Liver (tissue), 9 donors: ENCODE measurements around the gene RHOT2. TPM values are rescaled to one million over a fixed set of nuclear protein-coding genes. Genes with fewer than 3 reads are reported as not detected.
A peak's percentile ranks its signal among the peaks of the same experiment; 100 is the strongest.

ENCODE experiments used
- DNase-seq: peaks from one replicate; pipeline ENCODE4 v3.0.0-alpha.2; 2017; ENCODE audit warnings: low spot score
- H3K27ac ChIP-seq, 2 donors: one replicate each; pipeline ENCODE4 v1.7.0; 2013; ENCODE audit warnings: inconsistent platforms in 2 of 2, low read length in 2 of 2, control low read depth in 1 of 2, low read depth in 1 of 2, mild to moderate bottlenecking in 1 of 2
- H3K27me3 ChIP-seq, 4 donors: one replicate each; pipeline versions ENCODE4 v1.6.1 to v1.7.0; 2013; ENCODE audit warnings: low read length in 3 of 4, inconsistent platforms in 1 of 4, mild to moderate bottlenecking in 1 of 4, moderate library complexity in 1 of 4; ENCODE audit not compliant: control insufficient read depth in 4 of 4, insufficient read depth in 4 of 4
- H3K36me3 ChIP-seq, 4 donors: one replicate each; pipeline versions ENCODE4 v1.6.1 to v1.7.0; 2013; ENCODE audit warnings: low read length in 3 of 4, mild to moderate bottlenecking in 3 of 4, low read depth in 1 of 4, moderate library complexity in 1 of 4; ENCODE audit not compliant: control insufficient read depth in 4 of 4, insufficient read depth in 3 of 4
- H3K4me1 ChIP-seq, 4 donors: one replicate each; pipeline versions ENCODE4 v1.6.1 to v1.7.0; 2013; ENCODE audit warnings: low read length in 3 of 4, mild to moderate bottlenecking in 3 of 4, moderate library complexity in 1 of 4; ENCODE audit not compliant: control insufficient read depth in 4 of 4, insufficient read depth in 4 of 4
- H3K4me3 ChIP-seq, 3 donors: one replicate each; pipeline versions ENCODE4 v1.6.1 to v1.7.0; 2013; ENCODE audit warnings: low read length in 3 of 3, control low read depth in 1 of 3, low read depth in 1 of 3, mild to moderate bottlenecking in 1 of 3
- H3K9ac ChIP-seq, 2 donors: one replicate each; pipeline ENCODE4 v1.7.0; 2013; ENCODE audit warnings: low read length in 2 of 2, mild to moderate bottlenecking in 2 of 2, moderate library complexity in 2 of 2, control low read depth in 1 of 2, low read depth in 1 of 2
- H3K9me3 ChIP-seq, 4 donors: one replicate each; pipeline versions ENCODE4 v1.6.1 to v1.7.0; 2013; ENCODE audit warnings: low read length in 3 of 4; ENCODE audit not compliant: control insufficient read depth in 4 of 4
- EGR1 ChIP-seq, 2 donors: IDR thresholded peaks; 2 replicates each; pipeline ENCODE4 v1.6.1; 2016 to 2018; ENCODE audit warnings: antibody characterized with exemption in 2 of 2, low read depth in 2 of 2
- MAX ChIP-seq: IDR thresholded peaks from 2 replicates; pipeline ENCODE4 v1.6.1; 2016; ENCODE audit warnings: antibody characterized with exemption
- NR2F2 ChIP-seq: IDR thresholded peaks from 2 replicates; pipeline ENCODE4 v1.6.1; 2016; ENCODE audit warnings: antibody characterized with exemption
- REST ChIP-seq: IDR thresholded peaks from 2 replicates; pipeline ENCODE4 v1.6.1; 2016; ENCODE audit warnings: antibody characterized with exemption, mild to moderate bottlenecking
- RXRA ChIP-seq, 2 donors: IDR thresholded peaks; 2 replicates each; pipeline ENCODE4 v1.6.1; 2017 to 2018; ENCODE audit warnings: antibody characterized with exemption in 2 of 2, mild to moderate bottlenecking in 1 of 2
- SP1 ChIP-seq: IDR thresholded peaks from 2 replicates; pipeline ENCODE4 v1.6.1; 2018; ENCODE audit warnings: antibody characterized with exemption, mild to moderate bottlenecking
- TAF1 ChIP-seq: conservative IDR thresholded peaks from 2 replicates; pipeline ENCODE4 v1.6.1; 2016; ENCODE audit warnings: antibody characterized with exemption, mild to moderate bottlenecking
- ZBTB33 ChIP-seq: IDR thresholded peaks from 2 replicates; pipeline ENCODE4 v1.6.1; 2016; ENCODE audit warnings: antibody characterized with exemption
- WGBS: extraction: QIAGEN DNeasy Blood & Tissue Kit; methylation state at CpG from one replicate; pipeline ENCODE4 v1.1.7; 2013; 5-methylcytosine and 5-hydroxymethylcytosine counted together
- polyA plus RNA-seq, 2 donors: library from polyadenylated mRNA; stranded (reverse) in 1 of 2; unstranded in 1 of 2; fragments of 200-250 nt in 1 of 2; fragments of >200 nt in 1 of 2; fragmentation: Nextera tagmentation in 1 of 2; extraction: Ambion mirVana in 1 of 2; gene quantifications; one replicate each; pipeline versions ENCODE4 v1.2.1 to v1.2.3, GENCODE V29; 2013 to 2015
- total RNA-seq, 2 donors: library from RNA; depleted of rRNA; stranded (reverse); fragments of >200 nt; gene quantifications; one replicate each; pipeline ENCODE4 v1.2.3, GENCODE V29; 2014
- TF ChIP-seq, protein P1 (sequence below): fragments of 150-350 bp; IDR thresholded peaks from 2 replicates; pipeline ENCODE4 v1.5.1; 2017; ENCODE audit warnings: improper control_type of control experiment, low read depth, low read length; ENCODE audit not compliant: missing input control
- TF ChIP-seq, protein P2 (sequence below): IDR thresholded peaks from 2 replicates; pipeline ENCODE4 v1.6.1; 2016; ENCODE audit warnings: antibody characterized with exemption
- donor health status: healthy.
- donor health status: healthy.
- donor health status: healthy.
- donor health status: healthy.
- donor health status: healthy.

The RHOT2 gene
- total and polyA plus RNA-seq, 4 donors, result 20.8 to 37.9 (median 34.3) TPM

DNA sequence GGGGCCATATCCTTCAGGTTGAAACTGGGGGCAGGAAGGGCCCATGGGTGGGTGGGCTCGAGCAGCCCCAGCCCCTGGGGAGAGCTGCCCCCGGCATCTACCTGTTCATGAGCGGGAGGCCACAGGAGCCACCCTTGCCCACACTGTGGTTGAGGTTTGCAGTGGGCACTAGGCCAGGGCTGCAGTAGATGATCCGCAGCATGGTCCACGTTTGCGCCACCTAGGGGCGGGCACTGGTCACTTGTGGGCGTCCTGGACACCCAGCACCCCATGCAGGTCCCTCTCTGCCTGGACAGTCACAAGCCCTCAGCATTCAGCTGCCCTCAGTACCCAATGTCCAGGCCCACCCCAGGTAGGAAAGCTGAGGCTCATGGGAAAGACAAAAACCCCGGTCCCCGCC, 18.0 kb downstream of the RHOT2 start:
- H3K9ac ChIP-seq, result no peak overlapping the region
- H3K27me3 ChIP-seq, result no peaks in the 10 kb centered on the region
- TF ChIP-seq NR2F2, result no peak
- no peak for TF ChIP-seq EGR1 (IDR thresholded peaks at IDR 0.05; ENCODE audit: low read depth in 2 of 2)
- TF ChIP-seq, protein P1, sequence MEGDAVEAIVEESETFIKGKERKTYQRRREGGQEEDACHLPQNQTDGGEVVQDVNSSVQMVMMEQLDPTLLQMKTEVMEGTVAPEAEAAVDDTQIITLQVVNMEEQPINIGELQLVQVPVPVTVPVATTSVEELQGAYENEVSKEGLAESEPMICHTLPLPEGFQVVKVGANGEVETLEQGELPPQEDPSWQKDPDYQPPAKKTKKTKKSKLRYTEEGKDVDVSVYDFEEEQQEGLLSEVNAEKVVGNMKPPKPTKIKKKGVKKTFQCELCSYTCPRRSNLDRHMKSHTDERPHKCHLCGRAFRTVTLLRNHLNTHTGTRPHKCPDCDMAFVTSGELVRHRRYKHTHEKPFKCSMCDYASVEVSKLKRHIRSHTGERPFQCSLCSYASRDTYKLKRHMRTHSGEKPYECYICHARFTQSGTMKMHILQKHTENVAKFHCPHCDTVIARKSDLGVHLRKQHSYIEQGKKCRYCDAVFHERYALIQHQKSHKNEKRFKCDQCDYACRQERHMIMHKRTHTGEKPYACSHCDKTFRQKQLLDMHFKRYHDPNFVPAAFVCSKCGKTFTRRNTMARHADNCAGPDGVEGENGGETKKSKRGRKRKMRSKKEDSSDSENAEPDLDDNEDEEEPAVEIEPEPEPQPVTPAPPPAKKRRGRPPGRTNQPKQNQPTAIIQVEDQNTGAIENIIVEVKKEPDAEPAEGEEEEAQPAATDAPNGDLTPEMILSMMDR, result peak; percentile 21
- TF ChIP-seq, protein P2, sequence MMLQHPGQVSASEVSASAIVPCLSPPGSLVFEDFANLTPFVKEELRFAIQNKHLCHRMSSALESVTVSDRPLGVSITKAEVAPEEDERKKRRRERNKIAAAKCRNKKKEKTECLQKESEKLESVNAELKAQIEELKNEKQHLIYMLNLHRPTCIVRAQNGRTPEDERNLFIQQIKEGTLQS, result no peak
- TF ChIP-seq SP1, result no peak
- TF ChIP-seq MAX, result no peak
- TF ChIP-seq ZBTB33, result no peak
- peaks cover 33 to 60% (median 50%) of the 10 kb centered on the region in 4 donors for H3K4me1 ChIP-seq
- peaks cover 8 to 21% (median 12%) of the 10 kb centered on the region in 4 donors for H3K36me3 ChIP-seq
- DNase-seq, result no peak
- WGBS, result 68% methylated on average over 10 of the region's 10 CpGs
- H3K27ac ChIP-seq, result no peak overlapping the region
- no peaks in the 10 kb centered on the region for H3K9me3 ChIP-seq
- H3K4me3 ChIP-seq, result no peak overlapping the region

DNA sequence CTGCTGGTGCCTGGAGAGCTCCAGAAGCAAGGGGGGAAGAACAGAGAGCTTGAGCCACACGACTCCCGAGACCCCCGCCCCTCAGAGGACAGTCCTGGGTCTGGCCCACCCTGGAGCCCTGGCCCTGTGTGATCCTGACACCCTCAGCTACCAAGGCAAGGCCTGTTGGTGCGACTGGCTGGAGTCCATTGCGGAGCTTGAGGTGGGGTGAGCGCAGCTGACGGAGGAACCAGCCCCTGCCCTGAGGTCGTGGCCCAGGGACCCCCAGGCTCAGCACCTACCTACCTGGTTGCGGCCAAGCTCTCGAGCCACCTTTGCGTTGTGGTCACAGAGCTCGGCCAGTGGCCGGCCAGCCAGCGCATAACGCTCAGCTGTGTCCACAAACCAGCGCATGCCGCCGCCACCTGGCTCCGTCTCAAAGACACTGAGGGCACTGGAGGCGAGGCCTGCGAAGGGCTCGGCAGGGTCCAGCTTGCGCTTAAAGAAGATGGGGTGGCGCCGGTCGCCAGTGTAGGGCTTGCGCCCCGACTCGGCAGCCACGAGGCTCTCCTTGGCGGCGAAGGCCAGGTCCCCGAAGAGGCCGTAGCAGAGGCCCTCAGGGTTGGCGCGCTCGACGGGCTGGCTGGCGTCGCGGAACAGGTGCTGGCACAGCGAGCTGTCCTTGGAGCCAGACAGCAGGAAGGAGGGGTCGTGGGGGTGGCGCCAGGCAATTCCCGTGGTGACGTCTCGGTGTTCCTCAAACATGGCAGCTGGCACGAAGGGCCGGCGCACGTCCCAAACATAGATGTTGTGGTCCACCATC, 18.7 kb downstream of the RHOT2 start:
- Histone ChIP-seq H3K4me3 (no peak overlapping the region), H3K27me3 (no peaks in the 10 kb centered on the region), H3K9ac (no peak overlapping the region), H3K36me3 (peaks cover 7 to 18% (median 8%) of the 10 kb centered on the region in 4 donors), H3K27ac (no peak overlapping the region), H3K4me1 (peaks cover 26 to 53% (median 43%) of the 10 kb centered on the region in 4 donors), H3K9me3 (no peaks in the 10 kb centered on the region)
- DNase-seq, result no peak
- WGBS, result 95% methylated on average over 51 of the region's 51 CpGs
- TF ChIP-seq RXRA (IDR thresholded peaks at IDR 0.05), result no peak
- no peak for TF ChIP-seq REST
- no peak for TF ChIP-seq TAF1
- TF ChIP-seq EGR1 (IDR thresholded peaks at IDR 0.05; ENCODE audit: low read depth in 2 of 2), result no peak
